Large intestine (tissue), 3 donors: ENCODE data around the gene ENPP1. TPM values are rescaled to one million over a fixed set of nuclear protein-coding genes. Genes with fewer than 3 reads are reported as not detected.

Experiments used
- DNase-seq, 2 donors: peaks; one replicate each; pipeline versions ENCODE4 v3.0.0 to v3.0.0-alpha.2; 2013
- H3K27ac ChIP-seq: one replicate; pipeline ENCODE4 v1.5.1; 2013; ENCODE audit warnings: low read length
- H3K27me3 ChIP-seq: 2 replicates; pipeline ENCODE4 v1.6.1; 2013; ENCODE audit warnings: low read length; ENCODE audit not compliant: control insufficient read depth, insufficient read depth
- H3K36me3 ChIP-seq: 2 replicates; pipeline ENCODE4 v1.6.1; 2013; ENCODE audit warnings: low read length; ENCODE audit not compliant: control insufficient read depth, insufficient read depth
- H3K4me1 ChIP-seq: one replicate; pipeline ENCODE4 v1.6.1; 2013; ENCODE audit warnings: low read length; ENCODE audit not compliant: control insufficient read depth, insufficient read depth
- H3K4me3 ChIP-seq: one replicate; pipeline ENCODE4 v1.5.1; 2013; ENCODE audit warnings: low read length
- H3K9me3 ChIP-seq: one replicate; pipeline ENCODE4 v1.6.1; 2013; ENCODE audit warnings: mild to moderate bottlenecking, low read depth, low read length, moderate library complexity; ENCODE audit not compliant: control insufficient read depth
- WGBS: methylation state at CpG from one replicate; pipeline ENCODE4 v1.1.5; 2013; ENCODE audit warnings: low lambda C conversion rate; ENCODE audit not compliant: insufficient coverage; 5-methylcytosine and 5-hydroxymethylcytosine counted together
- polyA plus RNA-seq: library from polyadenylated mRNA; unstranded; fragments of 120-200 nt; gene quantifications from one replicate; pipeline ENCODE4 v1.2.1, GENCODE V29; 2013

The ENPP1 gene
- polyA plus RNA-seq, 1 donor = 9.5 TPM

DNA sequence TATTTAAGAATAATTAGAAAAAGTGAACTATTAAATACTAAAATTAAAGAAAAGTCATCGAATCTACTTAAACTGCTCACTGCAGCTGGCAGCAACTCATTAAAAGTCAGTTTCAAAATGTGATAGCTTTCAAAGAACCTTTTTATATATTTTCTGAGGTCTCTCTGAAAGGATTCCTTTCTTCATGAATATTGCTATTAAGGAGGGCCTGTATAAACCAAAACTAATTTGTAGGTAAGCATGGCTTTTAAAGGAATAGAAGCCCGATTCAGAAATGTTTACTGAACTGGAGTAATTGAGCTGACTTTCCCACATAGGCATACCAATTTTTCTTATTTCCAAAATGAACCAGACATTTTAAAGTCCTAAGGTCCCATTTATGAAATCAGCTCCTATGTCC, 41.2 kb upstream of the ENPP1 start:
- WGBS = 80% methylated on average over 2 of the region's 2 CpGs
- H3K36me3 ChIP-seq = no peaks in the 10 kb centered on the region
- H3K4me1 ChIP-seq = peaks cover 11% of the 10 kb centered on the region
- DNase-seq = no peak
- no peak overlapping the region for H3K4me3 ChIP-seq
- no peaks in the 10 kb centered on the region for H3K9me3 ChIP-seq
- no peaks in the 10 kb centered on the region for H3K27me3 ChIP-seq
- H3K27ac ChIP-seq = no peak overlapping the region

DNA sequence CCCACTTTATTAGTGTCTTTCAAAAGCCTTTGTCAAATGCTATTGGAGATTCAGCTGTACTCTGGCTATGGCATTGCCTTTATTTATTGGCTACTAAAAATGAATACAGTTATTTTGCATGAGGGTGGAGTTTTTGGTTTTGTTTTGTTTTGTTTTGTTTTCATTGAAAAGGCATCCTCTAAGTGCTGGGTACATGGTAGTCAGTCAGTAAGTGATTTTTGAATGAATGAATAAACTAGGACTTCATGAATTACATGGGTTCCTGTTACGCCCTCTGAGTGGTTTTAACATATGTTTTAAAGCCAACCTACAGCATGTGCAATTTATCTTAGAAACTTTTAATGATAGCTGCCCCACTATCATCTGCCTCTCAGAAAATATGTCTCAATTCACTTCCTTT, 38.9 kb upstream of the ENPP1 start:
- H3K36me3 ChIP-seq = no peaks in the 10 kb centered on the region
- no peak for DNase-seq
- 80% methylated on average over 1 of the region's 1 CpG for WGBS
- H3K4me3 ChIP-seq = no peak overlapping the region
- H3K4me1 ChIP-seq = peaks cover 11% of the 10 kb centered on the region
- no peaks in the 10 kb centered on the region for H3K9me3 ChIP-seq
- no peak overlapping the region for H3K27ac ChIP-seq
- H3K27me3 ChIP-seq = no peaks in the 10 kb centered on the region

DNA sequence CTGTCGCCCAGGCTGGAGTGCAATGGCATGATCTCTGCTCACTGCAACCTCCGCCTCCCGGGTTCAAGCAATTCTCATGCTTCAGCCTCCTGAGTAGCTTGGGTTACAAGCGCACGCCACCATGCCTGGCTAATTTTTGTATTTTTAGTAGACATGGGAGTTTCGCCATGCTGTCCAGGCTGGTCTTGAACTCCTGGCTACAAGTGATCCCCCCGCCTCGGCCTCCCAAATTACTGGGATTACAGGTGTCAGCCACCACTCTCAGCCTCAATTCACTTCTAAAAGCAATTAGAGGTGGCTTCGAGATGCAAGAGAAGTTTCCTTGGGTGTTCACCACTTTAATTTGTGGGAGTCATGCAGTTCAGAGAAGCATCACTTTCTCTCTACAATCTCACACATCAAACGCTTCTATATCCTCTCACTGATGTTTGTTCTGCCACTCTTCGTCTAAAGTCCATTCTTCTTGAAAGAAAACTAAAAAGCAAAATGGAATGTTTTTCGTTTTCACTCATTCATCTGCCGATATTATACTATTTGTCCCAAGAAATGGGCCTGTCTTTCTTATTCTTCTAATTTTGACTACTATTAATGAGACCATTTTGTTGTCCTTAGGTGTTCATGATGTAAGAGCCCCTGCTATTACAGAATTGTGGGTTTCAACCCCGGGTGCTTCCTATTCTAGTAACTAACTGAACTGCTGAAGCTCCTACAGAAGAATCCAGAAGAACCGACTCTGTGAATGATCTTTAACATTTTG, 38.3 kb upstream of the ENPP1 start:
- H3K36me3 ChIP-seq = no peaks in the 10 kb centered on the region
- no peak overlapping the region for H3K27ac ChIP-seq
- no peaks in the 10 kb centered on the region for H3K9me3 ChIP-seq
- WGBS = 73% methylated on average over 5 of the region's 15 CpGs
- H3K4me3 ChIP-seq = no peak overlapping the region
- DNase-seq = no peak
- H3K27me3 ChIP-seq = no peaks in the 10 kb centered on the region
- H3K4me1 ChIP-seq = peaks cover 11% of the 10 kb centered on the region

DNA sequence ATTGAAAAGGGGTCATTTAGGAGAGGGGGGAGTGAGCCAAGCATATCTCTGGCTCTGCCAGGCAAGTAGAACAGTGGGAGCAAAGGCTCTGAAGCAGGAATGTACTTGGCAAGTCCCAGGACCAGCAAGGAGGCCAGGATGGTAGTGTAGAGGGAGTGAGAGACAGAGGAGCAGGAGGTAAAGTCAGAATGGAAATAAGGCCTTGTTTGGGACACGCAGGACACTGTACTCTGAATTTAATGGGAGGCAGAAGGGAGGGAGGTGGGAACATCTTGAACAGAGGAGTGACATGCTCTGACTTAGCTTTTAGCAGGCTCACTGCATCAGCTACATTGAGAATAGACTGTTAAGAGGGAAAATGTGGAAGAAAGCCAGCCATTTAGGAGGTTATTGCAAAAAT, 37.0 kb upstream of the ENPP1 start:
- DNase-seq = no peak
- H3K27me3 ChIP-seq = no peaks in the 10 kb centered on the region
- no peak overlapping the region for H3K4me3 ChIP-seq
- H3K36me3 ChIP-seq = no peaks in the 10 kb centered on the region
- no peak overlapping the region for H3K27ac ChIP-seq
- WGBS = 100% methylated on average over 1 of the region's 1 CpG
- H3K9me3 ChIP-seq = no peaks in the 10 kb centered on the region
- peaks cover 4% of the 10 kb centered on the region for H3K4me1 ChIP-seq

DNA sequence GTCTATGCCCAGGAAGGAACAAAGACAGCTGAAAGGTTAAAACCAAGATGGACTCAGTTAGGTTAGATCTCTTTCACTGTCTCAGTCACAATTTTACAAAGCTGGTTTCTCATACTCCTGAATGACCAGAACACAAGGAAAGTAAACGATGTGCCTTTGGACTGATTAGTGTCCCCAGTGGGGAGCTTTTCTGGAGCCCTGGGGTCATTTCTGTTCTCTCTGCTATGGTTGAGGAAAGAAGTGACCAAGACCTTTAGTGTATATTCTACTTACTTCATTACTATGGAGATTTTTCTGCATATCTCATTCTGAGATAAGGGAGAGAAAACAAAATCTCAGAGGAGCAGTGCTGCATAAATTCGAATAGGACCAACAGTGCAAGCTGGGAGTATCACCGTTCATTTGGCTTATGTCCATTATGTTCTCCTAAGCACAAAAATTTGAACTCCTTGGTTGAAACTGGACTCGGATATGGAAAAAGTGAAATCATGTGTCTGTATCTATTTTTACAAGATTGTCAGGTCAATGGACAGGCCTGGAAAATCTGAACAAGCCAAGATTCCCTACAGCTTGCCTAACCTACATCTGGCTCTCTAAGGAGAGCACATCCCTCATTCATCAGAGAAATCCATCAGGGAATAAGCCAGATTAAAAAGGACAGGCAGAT, 34.4 kb upstream of the ENPP1 start:
- no peak overlapping the region for H3K4me3 ChIP-seq
- no peaks in the 10 kb centered on the region for H3K27me3 ChIP-seq
- peaks cover 25% of the 10 kb centered on the region for H3K4me1 ChIP-seq
- no peak overlapping the region for H3K27ac ChIP-seq
- DNase-seq = no peak
- H3K9me3 ChIP-seq = no peaks in the 10 kb centered on the region
- 80% methylated on average over 2 of the region's 4 CpGs for WGBS
- H3K36me3 ChIP-seq = no peaks in the 10 kb centered on the region

DNA sequence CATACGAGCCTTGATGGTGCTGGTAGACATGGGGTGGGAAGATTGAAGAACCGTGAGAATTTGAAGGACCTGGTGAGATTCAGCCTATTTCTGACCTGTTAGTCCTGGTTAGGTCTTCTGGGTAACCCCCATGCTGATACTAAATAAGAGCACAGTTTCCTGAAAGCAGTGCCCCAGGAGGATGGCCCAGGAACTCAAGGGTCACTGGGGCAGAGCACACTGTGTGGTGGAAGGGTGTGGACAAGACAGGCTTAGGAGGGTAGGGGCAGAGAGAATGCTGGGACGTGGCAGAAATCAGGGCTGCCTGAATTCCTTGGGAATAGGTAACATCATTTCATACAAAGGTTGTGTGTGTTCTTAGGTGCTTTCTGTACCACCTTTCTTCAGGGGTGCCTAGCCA, 31.9 kb upstream of the ENPP1 start:
- H3K27ac ChIP-seq = peak overlapping the region; percentile 67
- peaks cover 26% of the 10 kb centered on the region for H3K4me1 ChIP-seq
- no peaks in the 10 kb centered on the region for H3K27me3 ChIP-seq
- no peaks in the 10 kb centered on the region for H3K36me3 ChIP-seq
- no peak overlapping the region for H3K4me3 ChIP-seq
- WGBS = no CpG with 5 or more reads among the region's 3 CpGs
- peak in 1 of 2 donors; percentile 53 for DNase-seq
- no peaks in the 10 kb centered on the region for H3K9me3 ChIP-seq

DNA sequence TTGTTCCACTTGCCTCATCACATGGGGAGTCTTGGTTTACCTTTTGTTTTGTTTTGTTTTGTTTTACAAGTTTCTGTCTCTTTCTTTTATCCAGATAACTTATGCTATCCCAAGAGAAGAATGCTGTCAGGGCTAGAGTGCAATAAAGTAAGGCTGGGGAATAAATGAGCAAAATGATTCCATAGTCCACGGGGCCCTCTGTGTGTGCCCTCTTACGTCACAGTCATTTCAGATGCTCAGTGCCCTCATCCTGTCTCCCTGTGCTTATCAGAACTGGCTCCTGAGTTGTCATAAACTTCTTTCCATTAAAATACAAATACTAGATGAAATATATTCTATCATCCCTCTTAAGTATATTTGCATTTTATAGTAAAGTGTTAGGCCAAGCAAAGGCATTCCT, 30.8 kb upstream of the ENPP1 start:
- H3K36me3 ChIP-seq = no peaks in the 10 kb centered on the region
- DNase-seq = peak; percentile 91 to 97
- no peak overlapping the region for H3K4me3 ChIP-seq
- peak overlapping the region; percentile 90 for H3K27ac ChIP-seq
- H3K9me3 ChIP-seq = no peaks in the 10 kb centered on the region
- H3K4me1 ChIP-seq = peaks cover 26% of the 10 kb centered on the region
- no CpG with 5 or more reads among the region's 2 CpGs for WGBS
- H3K27me3 ChIP-seq = no peaks in the 10 kb centered on the region

DNA sequence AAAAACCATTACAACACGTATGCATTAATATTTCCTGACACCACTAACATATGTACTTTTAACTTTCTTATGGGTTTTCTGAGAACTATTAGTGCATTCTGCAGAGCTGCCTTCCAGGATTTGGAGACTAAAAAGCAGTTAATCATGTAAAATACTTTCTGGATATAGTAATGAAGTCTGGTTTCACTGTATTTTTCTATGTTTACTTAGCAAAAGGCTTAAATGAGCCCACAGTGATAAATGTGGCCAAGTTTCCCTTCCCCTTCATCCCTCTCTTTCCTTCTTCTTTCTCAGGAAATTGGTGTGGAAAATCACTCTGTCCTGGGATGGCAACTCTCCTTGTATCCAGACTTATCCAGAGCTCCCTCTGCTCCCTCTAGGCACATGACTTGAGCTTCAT, 29.7 kb upstream of the ENPP1 start:
- H3K27ac ChIP-seq = peak overlapping the region; percentile 90
- H3K9me3 ChIP-seq = no peaks in the 10 kb centered on the region
- no peak overlapping the region for H3K4me3 ChIP-seq
- WGBS = 43% methylated on average over 1 of the region's 1 CpG
- no peaks in the 10 kb centered on the region for H3K27me3 ChIP-seq
- H3K4me1 ChIP-seq = peaks cover 26% of the 10 kb centered on the region
- no peaks in the 10 kb centered on the region for H3K36me3 ChIP-seq
- peak in 1 of 2 donors; percentile 37 for DNase-seq

DNA sequence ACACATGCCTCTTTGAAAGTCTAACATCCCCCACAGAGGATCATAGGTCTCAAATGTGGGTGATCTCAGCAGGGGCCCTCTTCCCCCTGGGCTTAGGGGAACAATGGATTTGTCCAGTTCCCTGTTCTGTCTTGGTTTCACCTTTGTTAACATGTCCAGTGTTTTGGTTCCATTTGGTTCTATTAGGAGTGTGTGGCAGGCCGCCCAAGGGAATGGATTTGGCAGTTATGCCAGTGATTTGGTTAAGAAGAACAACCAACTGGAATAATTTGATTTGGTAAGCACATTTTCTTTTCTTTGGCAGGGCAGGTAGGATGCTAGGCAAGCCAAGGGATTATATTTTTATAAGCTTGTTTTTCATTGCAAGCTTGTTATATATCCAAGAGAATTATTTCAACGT, 28.5 kb upstream of the ENPP1 start:
- peaks cover 26% of the 10 kb centered on the region for H3K4me1 ChIP-seq
- H3K27ac ChIP-seq = no peak overlapping the region
- no peaks in the 10 kb centered on the region for H3K36me3 ChIP-seq
- no peaks in the 10 kb centered on the region for H3K9me3 ChIP-seq
- no peak overlapping the region for H3K4me3 ChIP-seq
- H3K27me3 ChIP-seq = no peaks in the 10 kb centered on the region
- DNase-seq = no peak
- whole genome bisulfite sequencing = 100% methylated on average over 1 of the region's 2 CpGs

DNA sequence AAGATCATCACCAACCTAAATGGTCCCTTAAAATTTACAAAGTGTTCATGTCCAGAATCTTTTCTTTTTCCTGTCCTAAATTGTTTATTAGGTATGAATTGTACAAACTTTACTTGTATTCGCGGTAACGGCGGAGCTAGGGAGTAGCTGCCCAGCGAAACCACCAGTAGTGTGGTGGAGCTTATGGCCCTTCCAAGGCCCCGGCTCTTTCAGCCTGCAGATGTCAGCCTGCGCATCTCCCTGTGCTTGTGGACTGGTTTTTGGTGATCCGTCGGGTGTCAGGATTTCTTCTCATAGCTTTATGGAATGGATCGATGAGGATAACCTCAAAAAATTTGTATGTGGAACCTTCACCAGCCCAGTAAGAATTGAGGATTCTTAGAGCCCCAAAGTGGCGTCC, 27.2 kb upstream of the ENPP1 start:
- H3K9me3 ChIP-seq = no peaks in the 10 kb centered on the region
- DNase-seq = no peak
- peaks cover 26% of the 10 kb centered on the region for H3K4me1 ChIP-seq
- no peaks in the 10 kb centered on the region for H3K36me3 ChIP-seq
- no peak overlapping the region for H3K27ac ChIP-seq
- no peaks in the 10 kb centered on the region for H3K27me3 ChIP-seq
- 100% methylated on average over 1 of the region's 11 CpGs for WGBS
- no peak overlapping the region for H3K4me3 ChIP-seq

DNA sequence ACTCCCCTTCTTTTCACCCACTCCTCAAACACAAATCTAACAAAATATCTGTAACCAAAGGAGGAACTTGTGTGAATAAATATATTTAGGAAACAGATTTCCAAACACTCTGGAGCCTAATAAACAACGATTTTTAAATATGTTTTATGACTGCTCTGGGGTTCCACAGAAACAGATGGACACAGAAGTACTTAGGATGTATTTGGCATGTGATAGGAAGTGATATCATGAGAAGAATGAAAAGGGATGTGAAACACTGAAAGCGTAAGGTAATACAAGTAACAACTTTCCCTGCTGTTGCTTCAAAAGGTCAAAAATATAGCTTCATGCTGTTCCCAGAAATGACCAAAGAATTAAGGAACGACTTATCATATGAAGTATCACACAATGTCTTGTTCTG, 26.1 kb upstream of the ENPP1 start:
- Histone ChIP-seq H3K9me3 (no peaks in the 10 kb centered on the region), H3K36me3 (no peaks in the 10 kb centered on the region), H3K4me3 (no peak overlapping the region), H3K4me1 (peaks cover 15% of the 10 kb centered on the region), H3K27me3 (no peaks in the 10 kb centered on the region), H3K27ac (no peak overlapping the region)
- DNase-seq = no peak
- WGBS = 90% methylated on average over 1 of the region's 3 CpGs
